HG02870 (cell line): ENCODE results near the gene CACNA1D.

Experiments
- ATAC-seq: cut with Tn5 transposase; IDR thresholded peaks from one replicate; pipeline ENCODE4 v1.9.1; 2021; ENCODE audit warnings: mild to moderate bottlenecking, moderate library complexity; ENCODE audit not compliant: unreplicated experiment

Gene CACNA1D

DNA sequence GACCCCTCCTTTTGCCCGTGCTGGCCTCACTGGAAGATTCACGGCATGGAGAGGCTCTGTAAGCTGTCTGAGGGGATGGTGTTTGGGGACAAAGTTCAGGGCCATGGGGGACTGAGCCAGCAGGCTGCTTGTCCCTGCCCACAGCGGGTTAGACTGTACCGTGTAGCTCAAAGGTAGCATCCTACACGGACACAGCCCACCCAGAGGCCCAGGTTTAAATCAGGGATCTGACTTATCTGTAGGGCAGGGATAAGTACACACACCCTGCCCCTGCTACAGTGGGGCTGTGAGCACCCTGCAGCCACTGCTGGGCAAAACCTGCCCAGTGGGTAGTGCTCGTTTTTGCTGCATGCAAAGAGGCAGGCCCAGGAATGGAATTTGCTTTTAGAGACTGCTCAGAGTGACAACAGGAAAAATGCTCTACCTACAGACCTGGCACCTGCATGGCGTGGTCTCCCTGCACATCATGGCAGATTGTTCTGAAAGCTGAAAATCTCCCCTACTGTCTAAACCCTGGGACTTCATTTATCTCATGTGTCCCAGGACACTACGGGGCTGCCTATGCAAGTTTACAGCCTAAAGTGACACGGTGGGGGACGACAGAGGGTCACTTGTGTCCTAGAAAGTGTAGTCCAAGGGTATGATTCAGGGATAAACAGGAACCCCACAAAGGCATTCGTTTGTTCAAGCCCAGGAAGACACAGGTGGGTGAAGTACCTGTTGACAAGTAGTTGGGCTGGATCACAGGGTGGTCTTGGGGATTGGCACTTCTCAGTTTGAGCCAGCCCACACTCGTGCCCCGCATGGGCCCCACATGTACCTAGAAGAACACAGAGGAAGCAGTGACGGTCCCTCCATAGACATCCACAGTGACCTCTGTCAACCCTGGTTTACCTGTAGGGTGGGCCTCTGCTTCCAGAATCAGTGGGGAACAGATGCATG lies 324.1 kb downstream of the CACNA1D start:
- no peak for ATAC-seq

DNA sequence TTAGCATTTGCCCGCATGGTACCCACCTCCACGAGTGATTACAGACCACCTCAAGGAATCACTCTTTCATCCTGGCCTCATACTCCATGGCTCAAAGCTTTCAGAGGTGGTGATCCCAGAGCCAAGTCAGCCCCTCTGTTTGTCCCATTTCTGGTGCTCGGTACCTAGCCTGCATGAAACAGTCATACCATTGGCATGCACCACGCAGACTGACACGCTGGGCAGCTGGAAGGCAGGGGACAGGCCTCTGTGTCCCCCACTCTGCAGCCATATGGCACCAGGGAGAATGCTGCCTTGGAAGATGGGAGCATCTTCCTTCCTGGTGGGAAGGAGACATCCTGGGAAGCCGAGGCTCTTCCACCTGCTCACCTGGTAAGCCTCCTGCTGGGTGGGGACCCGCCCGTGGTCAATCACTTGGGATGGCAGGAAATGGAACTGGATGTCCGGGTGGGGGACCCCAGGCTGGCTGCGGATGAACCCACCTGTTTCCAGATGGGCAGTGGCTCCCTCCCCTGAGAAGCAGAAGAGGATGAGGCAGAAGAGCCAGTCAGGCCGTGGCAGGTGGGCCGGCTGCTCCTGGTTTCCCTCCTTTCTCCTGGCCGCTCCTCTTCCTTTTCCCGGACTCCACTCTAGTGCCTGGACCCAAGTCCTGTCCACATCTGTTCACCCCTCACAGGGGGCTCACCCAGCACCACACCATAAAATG lies 324.9 kb downstream of the CACNA1D start:
- no peak for ATAC-seq

DNA sequence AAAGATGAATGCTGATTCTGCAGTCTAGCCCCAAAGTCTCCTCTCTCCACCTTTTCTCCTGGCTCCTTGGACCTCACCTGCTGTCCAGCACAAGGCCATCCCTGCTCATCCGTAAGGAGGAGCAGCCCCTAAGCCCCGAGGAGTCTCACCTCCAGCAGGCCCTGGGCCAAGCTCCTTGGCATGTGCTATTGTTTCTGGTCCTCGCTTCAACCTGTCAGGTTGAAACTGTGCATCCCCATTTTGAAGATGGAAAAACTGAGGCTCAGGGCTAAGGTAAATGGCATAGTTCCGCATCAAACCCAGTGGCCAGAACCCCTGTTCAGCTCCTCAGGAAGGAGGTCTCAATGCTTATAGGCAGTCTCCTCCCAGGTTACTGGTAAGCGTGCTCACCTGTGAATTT lies 325.7 kb downstream of the CACNA1D start:
- no peak for ATAC-seq

DNA sequence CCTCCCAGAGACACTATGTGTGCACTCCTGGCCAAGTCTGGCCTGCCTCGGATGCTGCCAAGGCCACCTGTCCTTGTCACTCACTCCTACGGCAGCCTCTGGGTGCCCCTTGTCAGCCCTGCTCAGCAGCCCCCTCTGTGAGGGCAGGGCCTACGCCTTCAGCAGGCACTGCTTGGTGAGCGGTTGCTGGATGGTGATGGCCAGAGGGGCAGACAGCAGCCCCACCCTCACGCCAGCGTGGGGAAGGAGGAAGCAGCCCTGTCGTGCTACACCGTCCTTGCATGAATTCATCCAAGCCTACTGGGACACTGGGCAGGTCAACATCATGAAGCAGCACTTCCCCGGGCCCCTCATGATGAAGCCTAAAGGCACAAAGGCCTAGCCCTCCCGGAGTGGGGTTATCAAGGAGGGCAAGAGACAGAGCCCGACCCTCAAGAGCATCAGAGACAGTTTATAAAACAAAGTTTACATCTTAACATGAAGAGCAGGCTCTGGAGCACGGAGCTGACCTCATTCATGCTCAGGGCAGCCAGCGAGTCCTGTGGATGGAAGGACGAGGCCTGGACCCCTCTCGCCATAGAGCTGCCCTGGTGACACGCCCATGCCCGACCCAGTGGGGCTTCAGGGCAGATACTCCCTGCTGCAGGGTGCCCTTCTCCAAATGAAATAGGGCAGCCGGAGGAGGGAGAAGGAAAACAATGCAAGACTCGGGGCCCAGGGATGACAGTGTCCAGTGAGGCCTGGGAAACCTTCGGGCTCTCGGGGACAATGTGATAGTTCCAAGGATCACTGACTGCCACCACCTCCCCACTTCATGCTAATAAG lies 326.6 kb downstream of the CACNA1D start:
- ATAC-seq: no peak

DNA sequence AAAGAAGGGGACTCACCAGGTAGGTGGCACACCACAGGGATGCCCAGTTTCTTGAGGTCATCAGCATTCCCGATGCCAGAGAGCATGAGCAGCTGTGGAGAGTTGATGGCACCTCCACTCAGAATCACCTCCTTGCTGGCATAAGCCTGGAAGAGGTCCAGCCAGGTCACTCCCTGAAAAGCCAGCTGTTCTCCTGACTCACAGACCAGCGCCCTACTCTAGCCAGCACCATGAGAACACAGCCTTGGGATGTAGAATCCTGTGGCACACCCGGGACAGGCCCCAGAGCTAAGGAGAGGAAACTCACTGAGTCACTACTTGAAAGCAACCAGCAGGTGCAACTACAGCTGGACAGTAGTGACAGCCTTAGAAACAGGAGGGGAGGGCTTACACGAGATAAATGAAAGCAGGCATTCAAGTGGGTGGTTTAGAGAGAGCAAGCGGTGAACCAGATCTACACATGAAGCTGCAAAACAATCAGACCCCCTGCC lies 327.3 kb downstream of the CACNA1D start:
- peak; percentile 76 for ATAC-seq

DNA sequence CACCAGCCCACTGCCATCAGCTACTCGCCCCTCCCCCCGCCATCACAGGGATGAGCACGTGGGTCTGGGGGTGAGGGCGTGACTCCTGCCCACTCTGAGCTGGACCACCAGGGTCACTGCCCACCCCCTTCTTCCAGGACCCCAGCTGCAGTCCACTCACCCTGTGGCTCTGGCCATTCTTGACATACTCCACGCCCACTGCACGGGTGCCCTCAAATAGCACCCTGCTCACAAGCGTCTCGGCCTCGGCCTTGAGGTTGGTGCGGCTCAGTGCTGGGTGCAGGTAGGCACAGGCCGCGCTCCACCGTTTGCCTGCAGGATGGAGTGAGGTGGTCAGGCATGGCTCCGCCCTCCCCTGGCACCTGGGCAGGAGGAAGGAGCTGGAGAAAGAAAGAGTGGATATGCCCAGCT lies 327.9 kb downstream of the CACNA1D start:
- ATAC-seq: no peak

DNA sequence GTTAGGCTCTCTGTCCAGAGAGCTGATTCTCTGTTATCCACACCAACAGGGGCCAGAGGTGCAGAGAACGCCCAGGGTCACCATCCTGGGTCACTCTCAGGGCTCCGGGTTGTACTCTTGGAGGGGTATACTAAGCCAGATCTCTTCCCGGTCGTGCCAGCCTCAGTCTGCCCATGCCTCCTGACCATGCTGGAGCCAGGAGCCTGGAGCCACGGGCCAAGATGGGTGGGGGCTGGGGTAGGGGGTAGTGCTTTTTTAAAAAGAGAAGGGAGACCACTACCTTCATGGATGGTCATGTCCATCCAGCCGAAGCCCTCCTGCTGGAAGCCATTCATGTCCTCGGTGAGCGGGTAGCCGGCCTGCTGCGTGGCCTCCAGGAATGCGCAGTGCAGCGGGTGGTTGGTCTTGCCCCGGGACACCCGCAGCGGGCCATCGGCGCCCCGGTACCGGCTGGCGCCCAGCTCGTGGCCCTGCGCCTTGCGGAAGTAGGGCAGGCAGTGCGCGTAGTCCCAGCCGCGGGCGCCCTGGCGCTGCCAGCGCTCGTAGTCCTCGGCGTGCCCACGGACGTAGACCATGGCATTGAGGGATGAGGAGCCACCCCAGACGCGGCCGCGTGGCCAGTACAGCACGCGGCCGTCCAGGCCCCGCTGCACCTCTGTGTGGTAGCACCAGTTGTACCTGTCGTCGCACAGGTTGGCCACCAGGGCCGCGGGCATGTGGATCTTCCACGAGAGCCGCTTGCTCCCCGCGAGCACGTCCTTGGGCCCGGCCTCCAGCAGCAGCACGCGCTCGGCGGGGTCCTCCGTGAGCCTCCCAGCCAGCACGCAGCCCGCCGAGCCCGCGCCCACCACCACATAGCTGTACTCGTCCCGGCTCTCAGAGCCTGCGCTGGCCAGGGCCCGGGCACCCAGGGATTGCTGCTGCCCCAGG lies 328.9 kb downstream of the CACNA1D start:
- ATAC-seq: no peak

DNA sequence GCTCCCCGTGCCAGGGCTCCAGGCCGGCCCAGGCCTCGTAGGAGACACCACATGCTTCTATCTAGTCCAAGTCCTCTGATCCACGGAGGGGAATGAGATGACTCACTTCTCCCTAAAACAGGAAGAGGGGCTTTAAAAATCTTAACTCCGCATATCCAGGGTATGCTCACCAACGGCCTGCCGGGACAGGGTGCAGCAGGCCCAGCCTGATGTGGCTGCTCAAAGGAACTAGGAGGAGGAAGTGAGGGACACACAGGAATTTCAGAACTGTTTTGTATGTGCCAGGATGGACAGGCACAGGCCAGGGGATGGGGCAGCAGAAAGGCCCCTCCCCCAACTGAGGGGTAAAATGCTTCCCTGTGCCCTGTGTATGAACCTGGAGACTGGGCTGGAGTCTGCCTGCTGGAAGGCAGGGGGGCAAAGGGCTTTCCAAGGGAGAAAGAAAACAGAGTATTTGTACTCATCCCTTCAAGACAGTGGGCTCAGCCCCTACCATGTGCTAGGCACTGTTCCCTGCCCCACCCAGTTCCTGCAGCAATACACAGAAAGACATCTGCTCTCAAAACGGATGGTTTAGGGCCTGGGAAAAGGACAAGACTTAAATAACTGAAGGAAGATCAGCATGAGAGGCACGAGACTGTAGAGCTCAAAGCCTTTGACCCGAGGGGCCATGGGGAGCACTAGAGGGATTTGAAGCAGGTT lies 329.7 kb downstream of the CACNA1D start:
- no peak for ATAC-seq

DNA sequence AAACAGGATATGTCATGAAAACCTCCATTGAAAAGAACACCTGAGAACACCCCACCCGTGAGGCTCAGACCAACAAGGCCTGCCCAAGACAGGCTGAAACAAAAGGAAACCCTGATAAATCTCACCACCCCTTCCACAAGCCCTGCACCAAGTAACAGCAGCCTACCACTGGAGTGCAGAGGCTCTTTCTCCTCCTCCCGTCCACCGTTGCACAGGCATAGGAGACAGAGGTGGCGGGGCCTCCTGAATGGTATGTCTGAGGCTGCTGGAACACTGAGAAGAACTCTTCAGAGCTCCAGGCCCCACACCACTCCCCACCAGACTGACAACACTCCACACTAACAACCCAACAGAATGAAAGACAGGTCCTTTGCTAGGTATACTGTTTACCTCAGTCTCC lies 330.4 kb downstream of the CACNA1D start:
- no peak for ATAC-seq

DNA sequence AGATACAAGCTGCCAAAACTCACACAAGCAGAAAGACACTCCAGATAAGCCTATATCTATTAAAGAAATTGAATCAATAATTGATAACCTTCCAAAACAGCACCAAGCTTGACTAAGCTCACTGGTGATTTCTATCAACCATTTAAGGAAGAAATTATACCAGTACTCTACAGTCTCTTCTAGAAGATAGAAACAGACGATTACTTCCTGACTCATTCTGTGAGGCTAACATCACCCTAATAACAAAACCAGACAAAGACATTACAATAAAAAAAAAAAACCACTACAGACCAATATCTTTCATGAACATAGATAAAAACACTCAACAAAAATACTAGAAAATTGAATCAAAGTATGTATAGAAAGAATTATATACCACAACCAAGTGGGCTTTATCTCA lies 331.6 kb downstream of the CACNA1D start:
- no peak for ATAC-seq

DNA sequence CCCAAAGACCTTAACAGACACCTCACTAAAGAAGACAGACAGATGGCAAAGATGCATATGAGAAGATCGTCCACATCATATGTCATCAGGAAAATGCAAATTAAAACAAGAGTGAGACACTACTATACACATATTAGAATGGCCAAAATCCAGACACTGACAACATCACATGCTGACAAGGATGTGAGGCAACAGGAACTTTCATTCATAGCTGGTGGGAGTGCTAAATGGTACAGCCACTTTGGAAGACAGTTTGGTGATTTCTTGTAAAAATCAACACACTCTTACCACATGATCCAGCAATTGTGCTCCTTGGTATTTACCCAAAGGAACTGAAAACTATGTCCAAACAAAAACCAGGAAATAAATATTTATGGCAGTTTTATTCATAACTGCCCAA lies 334.2 kb downstream of the CACNA1D start:
- ATAC-seq: no peak

DNA sequence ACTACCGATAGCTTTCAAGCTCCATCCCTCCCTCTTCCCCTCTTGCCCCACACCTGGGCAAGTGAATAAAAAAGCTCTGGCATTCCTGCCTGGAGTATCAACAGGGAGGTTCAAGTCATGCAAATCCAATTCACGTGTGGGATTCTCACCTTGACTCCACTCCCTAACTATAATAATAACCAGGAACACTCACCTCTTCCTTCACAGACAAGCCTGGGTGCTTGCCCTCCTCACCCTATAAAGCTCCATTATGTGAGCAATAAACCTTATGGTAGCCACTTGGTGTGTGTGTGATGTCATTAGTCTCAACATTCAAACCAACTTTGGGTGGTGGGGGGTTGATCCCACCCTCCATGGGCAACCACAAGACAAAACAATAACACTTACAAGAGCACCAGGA lies 335.2 kb downstream of the CACNA1D start:
- no peak for ATAC-seq

DNA sequence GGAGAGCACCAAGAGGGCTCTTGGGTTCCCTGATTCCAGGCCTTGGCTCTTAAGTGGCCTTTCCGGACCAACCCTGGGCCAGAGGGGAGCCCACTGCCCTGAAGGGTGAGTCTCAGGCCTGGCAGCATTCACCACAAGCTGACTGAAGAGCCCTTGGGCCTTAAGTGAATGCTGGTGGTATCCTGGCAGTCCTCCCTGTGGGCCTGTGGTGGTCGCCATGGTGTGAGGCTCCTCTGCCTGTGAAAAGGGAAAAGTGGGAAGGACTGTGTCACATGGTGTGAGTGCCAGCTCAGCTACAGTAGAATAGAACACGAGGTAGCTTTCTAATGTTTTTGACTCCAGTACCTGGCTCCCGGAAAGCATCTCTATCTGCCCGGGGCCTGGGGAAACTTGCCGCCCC lies 336.5 kb downstream of the CACNA1D start:
- no peak for ATAC-seq

DNA sequence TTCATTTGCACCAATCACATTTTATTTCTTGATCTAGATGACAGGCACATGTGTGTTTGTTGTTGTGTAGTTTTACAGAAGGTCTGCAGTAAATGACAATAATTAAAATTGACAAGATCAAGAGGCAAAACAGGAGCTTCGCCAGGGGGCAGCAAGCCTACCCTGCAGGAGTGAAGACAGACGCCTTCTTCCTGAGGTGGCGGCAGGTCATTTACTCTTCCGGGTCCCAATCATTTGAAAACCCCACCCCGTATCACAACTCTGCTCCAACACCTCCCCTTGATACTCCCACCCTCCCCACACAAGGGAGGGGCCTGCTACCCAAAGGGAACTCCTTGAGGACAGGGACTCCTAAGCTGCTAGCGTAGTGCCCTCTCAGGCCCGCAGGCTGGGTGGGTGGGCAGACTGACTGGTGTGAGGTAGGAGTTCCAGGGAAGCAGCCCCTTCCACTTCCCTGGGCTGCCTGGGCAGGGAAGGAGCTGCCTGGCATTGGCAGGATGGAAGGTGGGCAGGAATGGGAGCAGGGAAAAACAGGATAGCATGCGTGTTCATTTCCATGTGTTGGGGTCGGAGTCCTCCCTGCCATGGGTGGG lies 338.7 kb downstream of the CACNA1D start:
- no peak for ATAC-seq

DNA sequence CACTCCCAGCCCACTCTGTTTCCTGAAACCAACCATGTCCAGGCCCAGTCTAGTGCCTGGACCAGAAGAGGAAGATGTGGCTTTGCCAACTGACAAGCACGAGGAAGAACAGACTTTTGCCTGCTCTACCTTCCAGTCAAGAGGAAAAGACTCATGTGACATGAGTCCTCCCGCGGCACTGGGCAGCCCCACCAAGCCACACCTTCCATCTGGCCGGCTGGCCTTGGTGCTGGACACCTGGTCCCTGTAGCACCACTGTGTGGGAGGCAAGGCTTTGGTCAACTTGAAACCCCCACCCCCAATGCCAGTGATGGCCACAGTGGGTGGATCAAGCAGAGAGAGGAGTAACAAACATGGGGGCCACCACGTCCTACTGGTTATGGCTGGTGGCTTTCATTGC lies 339.3 kb downstream of the CACNA1D start:
- ATAC-seq: no peak

DNA sequence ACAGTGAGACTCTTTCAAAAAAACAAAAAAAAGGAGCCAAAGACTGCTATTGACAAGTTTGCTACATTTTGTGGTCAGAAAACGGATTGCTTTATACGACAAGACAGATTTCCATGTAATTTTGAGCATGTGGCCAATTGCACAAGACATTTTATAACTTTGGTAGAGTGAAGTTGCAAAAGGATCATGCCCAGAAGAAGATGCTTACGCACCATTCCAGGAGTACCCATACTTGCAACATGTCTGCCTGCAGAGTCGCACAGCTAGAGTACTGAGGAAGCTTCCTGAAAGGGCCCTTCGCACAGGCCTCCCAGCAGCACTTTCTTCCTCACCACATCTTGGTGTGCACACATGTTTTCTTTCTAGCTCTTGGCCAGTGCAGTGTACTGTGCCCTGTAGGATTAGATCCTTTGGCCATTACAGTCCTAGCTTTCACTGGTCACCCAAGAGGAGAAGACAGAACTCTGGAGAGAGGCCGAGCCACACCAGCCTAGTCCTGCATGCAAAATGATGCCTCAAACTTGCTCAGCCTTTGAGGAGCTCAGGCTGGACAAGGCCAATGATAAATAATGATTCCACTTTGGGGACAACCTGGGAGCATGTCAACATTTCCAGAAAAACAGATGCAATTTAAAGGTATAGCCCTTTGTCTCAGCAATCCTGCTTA lies 340.2 kb downstream of the CACNA1D start:
- ATAC-seq: no peak

DNA sequence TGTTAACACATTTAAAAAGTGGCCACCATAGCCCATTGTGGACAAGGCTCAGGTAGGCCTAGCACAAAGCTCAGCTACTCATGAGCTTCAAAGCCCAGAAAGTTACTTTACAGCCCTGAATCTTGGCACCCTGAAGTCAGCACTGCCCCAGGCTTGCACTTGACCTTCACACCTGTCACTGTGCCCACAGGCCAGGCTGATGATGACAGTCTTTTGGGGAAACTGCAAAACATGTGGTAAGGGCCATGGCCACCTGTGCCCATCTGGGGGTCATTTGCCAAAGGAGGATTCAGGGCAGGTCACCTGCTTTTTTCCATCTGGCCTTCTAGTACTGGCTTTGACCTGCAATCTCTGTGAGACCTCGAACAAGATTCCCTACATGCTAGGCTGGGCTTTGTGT lies 340.8 kb downstream of the CACNA1D start:
- no peak for ATAC-seq

DNA sequence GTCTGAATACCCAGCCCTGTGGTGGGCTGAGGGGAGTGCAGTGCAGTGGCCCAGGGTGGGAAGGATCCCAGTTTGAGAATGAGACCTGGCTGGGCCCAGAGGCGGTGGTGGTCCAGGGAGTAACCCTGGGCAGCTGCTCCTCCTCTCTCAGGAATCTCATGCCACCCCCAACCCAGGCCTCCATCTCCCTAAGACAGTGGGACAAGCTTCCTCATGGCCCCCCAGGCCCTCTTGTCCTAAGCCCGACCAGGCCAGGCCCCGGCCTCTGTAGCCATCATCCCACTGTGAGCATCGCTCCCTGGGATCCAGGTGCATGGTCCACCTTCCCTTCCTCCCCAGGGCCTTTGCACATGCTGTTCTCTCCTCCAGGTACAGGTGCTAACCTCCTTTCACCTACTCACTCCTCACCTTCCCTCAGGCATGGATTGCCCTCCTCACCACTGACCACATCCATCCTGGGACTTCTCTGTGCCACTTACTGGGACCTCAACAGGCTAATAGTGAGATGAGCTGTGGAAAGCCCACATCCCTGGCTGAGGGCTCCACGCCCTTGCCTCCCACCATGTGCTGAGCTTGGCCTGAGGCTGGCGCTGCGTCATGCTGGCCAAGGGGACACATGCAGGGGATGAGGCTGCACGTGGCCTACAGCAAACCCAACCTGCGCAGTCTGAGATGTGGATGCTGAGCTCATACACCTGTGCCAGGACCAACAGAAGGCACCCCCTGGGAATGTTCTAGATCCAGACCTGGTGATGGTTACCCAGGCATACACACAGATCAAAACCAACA lies 341.9 kb downstream of the CACNA1D start:
- ATAC-seq: no peak
